Measurements from ENCODE around the gene SERHL2. TPM values are rescaled to one million over a fixed set of nuclear protein-coding genes. Genes with fewer than 3 reads are reported as not detected.

SERHL2 gene
- total and polyA plus RNA-seq, 2 donors (not counting 3 experiments of a cell fraction or from before 2014, with no cell fraction given), result 0.80 to 2.0 TPM

DNA sequence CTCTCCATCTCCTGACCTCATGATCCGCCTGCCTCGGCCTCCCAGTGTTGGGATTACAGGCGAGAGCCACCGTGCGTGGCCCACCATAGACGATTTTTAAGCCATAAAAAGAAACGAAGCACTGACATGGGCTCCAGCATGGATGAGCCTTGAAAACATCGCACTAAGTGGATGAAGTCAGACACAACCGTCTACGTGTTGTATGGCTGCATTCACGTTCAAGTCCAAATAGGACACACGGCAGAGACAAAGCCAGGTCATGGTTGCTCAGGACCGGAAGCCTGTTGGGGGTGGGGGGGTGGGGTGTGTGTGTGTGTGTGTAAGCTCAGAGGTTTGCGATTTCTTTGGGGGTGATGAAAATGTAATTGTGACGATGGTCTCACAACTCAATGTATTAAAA, 44.2 kb upstream of the SERHL2 start:
- dilution Hi-C loops (cut with MboI; ENCODE audit: extremely low pct_ligation_motif_present, low sequenced_read_pairs), result no loop called here
- POLR2A ChIA-PET, result interaction anchor here (0.7 kb wide), 1 partner anchor 64 kb away, joined by 8 read pairs; no protein-coding TSS in a partner anchor
- TF ChIP-seq POLR2A (IDR thresholded peaks at IDR 0.05; ENCODE audit: low read depth, low read length) (peak; percentile 36), EZH2 (IDR thresholded peaks at IDR 0.05; ENCODE audit: borderline replicate concordance, low read depth, low read length, severe bottlenecking) (no peak)
- TF ChIP-seq, protein P1, sequence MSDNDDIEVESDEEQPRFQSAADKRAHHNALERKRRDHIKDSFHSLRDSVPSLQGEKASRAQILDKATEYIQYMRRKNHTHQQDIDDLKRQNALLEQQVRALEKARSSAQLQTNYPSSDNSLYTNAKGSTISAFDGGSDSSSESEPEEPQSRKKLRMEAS (IDR thresholded peaks at IDR 0.05; ENCODE audit: insufficient read depth, insufficient read length), result no peak

DNA sequence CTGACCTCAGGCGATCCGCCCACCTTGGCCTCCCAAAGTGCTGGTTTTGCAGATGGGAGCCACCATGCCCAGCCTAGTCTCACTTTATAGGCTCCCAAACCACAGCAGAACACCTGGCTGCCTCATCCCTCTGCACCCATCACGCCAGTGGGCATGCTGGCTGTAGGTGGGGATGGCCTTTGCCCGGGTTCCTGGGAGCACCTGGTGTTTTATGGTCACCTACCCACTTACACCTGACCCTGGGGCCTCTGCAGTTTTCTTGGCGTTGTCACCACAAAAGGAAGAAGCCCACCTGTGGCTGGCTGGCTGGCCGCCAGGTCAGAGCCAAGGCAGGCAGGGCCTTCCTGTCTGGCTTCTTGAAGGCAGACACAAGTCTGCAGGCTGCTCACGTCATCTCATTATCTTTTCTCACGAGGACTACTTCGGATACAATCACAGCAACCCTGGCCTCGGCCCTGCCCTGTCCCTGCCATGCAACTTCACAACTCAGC, 42.3 kb upstream of the SERHL2 start:
- Histone ChIP-seq H3K9me1 (replicated peaks; ENCODE audit: control insufficient read depth, extremely low read depth, insufficient read depth, low read length) (no peaks in the 10 kb centered on the region), H4K20me1 (replicated peaks; ENCODE audit: control insufficient read depth, extremely low read depth, insufficient read depth, low read length) (no peaks in the 10 kb centered on the region), H2AFZ (ENCODE audit: low read depth, low read length) (no peak overlapping the region), H3K4me2 (ENCODE audit: insufficient read depth, low read length) (no peak overlapping the region), H3K79me2 (ENCODE audit: control insufficient read depth, insufficient read depth, low read length) (peaks cover 3% of the 10 kb centered on the region), H3K9ac (replicated peaks; ENCODE audit: extremely low read depth, insufficient read depth, low read length) (no peak overlapping the region), H3K9me3 (replicated peaks; ENCODE audit: control insufficient read depth, insufficient read depth, low read length) (no peaks in the 10 kb centered on the region), H3K4me1 (ENCODE audit: control insufficient read depth, extremely low read depth, insufficient read depth, low read length) (no peaks in the 10 kb centered on the region), H3K27ac (ENCODE audit: insufficient read depth, low read depth, low read length) (no peak overlapping the region), H3K4me3 (replicated peaks in 1 of 3; ENCODE audit: insufficient read depth in 1 of 3, low read depth in 1 of 3, low read length in 3 of 3) (no peak overlapping the region), H3K36me3 (ENCODE audit: control insufficient read depth in 2 of 2, extremely low read depth in 1 of 2, insufficient read depth in 2 of 2, low read length in 2 of 2) (peaks cover 0 to 25% of the 10 kb centered on the region in 2 experiments), H3K27me3 (ENCODE audit: control insufficient read depth in 2 of 2, insufficient read depth in 2 of 2, low read length in 2 of 2) (no peaks in the 10 kb centered on the region)
- FAIRE-seq, result no peak
- DNase-seq (ENCODE audit: low read depth, low spot score), result no peak
- dilution Hi-C loops (cut with MboI; ENCODE audit: extremely low pct_ligation_motif_present, low sequenced_read_pairs) (no loop called here), intact Hi-C loops (cut with micrococcal nuclease) (no loop called here)
- TF ChIP-seq, protein P2, sequence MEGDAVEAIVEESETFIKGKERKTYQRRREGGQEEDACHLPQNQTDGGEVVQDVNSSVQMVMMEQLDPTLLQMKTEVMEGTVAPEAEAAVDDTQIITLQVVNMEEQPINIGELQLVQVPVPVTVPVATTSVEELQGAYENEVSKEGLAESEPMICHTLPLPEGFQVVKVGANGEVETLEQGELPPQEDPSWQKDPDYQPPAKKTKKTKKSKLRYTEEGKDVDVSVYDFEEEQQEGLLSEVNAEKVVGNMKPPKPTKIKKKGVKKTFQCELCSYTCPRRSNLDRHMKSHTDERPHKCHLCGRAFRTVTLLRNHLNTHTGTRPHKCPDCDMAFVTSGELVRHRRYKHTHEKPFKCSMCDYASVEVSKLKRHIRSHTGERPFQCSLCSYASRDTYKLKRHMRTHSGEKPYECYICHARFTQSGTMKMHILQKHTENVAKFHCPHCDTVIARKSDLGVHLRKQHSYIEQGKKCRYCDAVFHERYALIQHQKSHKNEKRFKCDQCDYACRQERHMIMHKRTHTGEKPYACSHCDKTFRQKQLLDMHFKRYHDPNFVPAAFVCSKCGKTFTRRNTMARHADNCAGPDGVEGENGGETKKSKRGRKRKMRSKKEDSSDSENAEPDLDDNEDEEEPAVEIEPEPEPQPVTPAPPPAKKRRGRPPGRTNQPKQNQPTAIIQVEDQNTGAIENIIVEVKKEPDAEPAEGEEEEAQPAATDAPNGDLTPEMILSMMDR (IDR thresholded peaks at IDR 0.05; ENCODE audit: extremely low read depth in 1 of 2, insufficient read depth in 1 of 2, low read depth in 1 of 2, low read length in 2 of 2), result no peak
- TF ChIP-seq POLR2A (IDR thresholded peaks at IDR 0.05; ENCODE audit: low read depth, low read length) (no peak), EZH2 (IDR thresholded peaks at IDR 0.05; ENCODE audit: borderline replicate concordance, low read depth, low read length, severe bottlenecking) (no peak), POLR2AphosphoS5 (IDR thresholded peaks at IDR 0.05; ENCODE audit: insufficient read depth, low read depth, low read length) (no peak), MYC (IDR thresholded peaks at IDR 0.05; ENCODE audit: low read depth, low read length) (no peak), JUN (IDR thresholded peaks at IDR 0.05; ENCODE audit: borderline replicate concordance, insufficient read depth, insufficient read length, low read depth) (no peak), GATA2 (IDR thresholded peaks at IDR 0.05; ENCODE audit: insufficient read depth, insufficient read length, low read depth, low read length) (no peak), FOS (IDR thresholded peaks at IDR 0.05; ENCODE audit: borderline replicate concordance, insufficient read depth, low read length) (no peak)
- TF ChIP-seq, protein P1 (IDR thresholded peaks at IDR 0.05; ENCODE audit: insufficient read depth, insufficient read length), result no peak
- ChIA-PET CTCF (interaction anchor here (0.9 kb wide), 1 partner anchor 41 kb away, joined by 6 read pairs; no protein-coding TSS in a partner anchor), POLR2A (no interaction called here)
- BruUV-seq (replicated peaks), result no TSS peak

More for the DNA sequence above, 44.2 kb upstream of the SERHL2 start:
- Histone ChIP-seq H3K27me3 (ENCODE audit: control insufficient read depth in 2 of 2, insufficient read depth in 2 of 2, low read length in 2 of 2) (no peaks in the 10 kb centered on the region), H4K20me1 (replicated peaks; ENCODE audit: control insufficient read depth, extremely low read depth, insufficient read depth, low read length) (no peaks in the 10 kb centered on the region), H3K9me3 (replicated peaks; ENCODE audit: control insufficient read depth, insufficient read depth, low read length) (no peaks in the 10 kb centered on the region), H3K36me3 (ENCODE audit: control insufficient read depth in 2 of 2, extremely low read depth in 1 of 2, insufficient read depth in 2 of 2, low read length in 2 of 2) (peaks cover 0 to 12% of the 10 kb centered on the region in 2 experiments), H3K4me3 (replicated peaks in 1 of 3; ENCODE audit: insufficient read depth in 1 of 3, low read depth in 1 of 3, low read length in 3 of 3) (no peak overlapping the region), H3K4me1 (ENCODE audit: control insufficient read depth, extremely low read depth, insufficient read depth, low read length) (no peaks in the 10 kb centered on the region), H3K79me2 (ENCODE audit: control insufficient read depth, insufficient read depth, low read length) (no peaks in the 10 kb centered on the region), H2AFZ (ENCODE audit: low read depth, low read length) (no peak overlapping the region), H3K4me2 (ENCODE audit: insufficient read depth, low read length) (no peak overlapping the region), H3K9me1 (replicated peaks; ENCODE audit: control insufficient read depth, extremely low read depth, insufficient read depth, low read length) (no peaks in the 10 kb centered on the region), H3K27ac (ENCODE audit: insufficient read depth, low read depth, low read length) (no peak overlapping the region), H3K9ac (replicated peaks; ENCODE audit: extremely low read depth, insufficient read depth, low read length) (no peak overlapping the region)
- intact Hi-C loops (cut with micrococcal nuclease), result no loop called here
- no TSS peak for BruUV-seq (replicated peaks)
- CTCF ChIA-PET, result no interaction called here
- FAIRE-seq, result no peak
- no peak for DNase-seq (ENCODE audit: low read depth, low spot score)

All from endothelial cell of umbilical vein (primary cell).